Measurements from ENCODE around the gene ZNF532.
"Not testable (repeated sequence)": the region's sequence is repeated elsewhere in the genome, so short reads cannot be mapped to it uniquely, and the experiment has no call there.

The ZNF532 gene

DNA sequence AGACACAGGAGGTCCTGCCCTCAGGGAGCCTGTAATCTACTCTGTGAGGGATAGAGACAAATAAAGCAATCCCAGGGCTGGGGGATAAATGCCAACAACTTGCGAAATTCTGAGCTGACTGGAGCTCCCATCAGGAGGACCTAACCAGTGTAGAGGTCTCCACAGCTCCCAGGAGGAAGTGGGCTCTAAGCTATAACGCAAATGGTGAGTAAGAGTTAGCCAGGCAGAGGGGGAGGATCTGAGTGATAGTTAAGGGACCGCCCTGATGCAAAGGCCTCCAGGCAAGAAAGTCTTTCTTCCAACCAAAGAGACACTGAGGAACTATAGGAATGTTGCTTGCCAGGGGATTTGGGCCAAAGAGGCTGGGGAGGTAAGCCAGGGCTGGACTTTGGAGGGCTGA is 16.0 kb upstream of the ZNF532 start:
- FAIRE-seq, result no peak

DNA sequence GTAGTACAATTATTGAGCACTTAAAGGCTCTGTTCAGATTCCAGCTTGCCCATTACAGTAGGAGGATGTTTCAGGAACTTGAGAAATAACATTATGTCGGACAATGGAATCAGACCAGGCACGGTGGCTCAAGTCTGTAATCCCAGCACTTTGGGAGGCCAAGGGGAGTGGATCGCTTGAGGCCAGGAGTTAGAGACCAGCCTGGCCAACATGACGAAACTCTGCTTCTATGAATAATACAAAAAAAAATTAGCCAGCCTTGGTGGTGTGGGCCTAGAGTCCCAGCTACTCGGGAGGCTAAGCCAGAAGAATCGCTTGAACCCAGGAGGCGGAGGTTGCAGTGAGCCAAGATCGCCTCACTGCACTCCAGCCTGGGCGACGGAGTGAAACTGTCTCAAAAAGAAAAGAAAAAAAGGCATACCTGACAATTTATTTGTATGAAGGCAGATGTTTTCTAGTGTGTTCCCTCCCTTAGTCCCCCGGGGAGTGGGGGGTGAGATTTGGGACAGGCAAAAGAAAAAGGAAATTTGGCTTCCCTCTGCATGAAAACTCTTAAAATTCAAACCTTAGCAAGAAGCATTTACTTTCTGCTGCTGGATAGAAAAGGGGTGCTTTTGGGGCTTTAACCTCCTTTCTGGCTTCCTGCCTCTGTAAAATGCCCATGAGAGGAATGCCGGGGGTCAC is 13.7 kb upstream of the ZNF532 start:
- no peak for FAIRE-seq

DNA sequence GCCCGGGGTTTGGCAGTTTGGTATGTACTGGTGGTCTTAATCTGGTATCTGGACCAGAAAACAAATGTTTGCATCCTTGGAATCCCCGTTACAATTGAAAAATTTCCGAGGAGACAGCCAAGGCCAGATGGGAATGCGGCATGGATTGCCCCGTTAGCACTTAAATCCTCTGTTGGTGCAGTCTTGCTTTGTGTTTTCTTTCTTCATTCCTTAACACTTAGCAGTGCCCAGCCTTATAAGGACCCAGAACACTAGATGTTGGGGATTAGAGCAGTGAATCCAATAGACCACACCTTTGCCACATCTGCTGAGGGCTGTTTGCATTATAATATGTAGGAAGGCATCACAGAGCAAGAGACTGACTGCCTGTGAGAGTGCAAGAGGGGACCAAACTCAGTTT is 12.8 kb upstream of the ZNF532 start:
- FAIRE-seq, result no peak

DNA sequence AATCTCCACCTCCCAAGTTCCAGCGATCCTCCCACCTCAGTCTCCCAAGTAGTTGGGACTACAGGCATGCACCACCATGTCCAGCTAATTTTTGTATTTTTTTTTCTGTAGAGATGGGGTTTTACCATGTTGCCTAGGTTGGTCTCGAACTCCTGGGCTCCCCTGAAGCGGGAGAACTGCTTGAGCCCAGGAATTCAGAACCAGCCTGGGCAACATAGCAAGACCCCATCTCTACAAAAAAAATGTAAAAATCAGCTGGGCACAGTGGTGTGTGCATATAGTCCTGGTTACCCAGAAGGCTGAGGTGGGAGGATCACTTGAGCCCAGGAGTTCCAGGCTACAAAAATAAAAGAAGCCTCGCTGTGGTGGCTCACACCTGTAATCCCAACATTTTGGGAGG is 12.0 kb upstream of the ZNF532 start:
- no peak for FAIRE-seq

DNA sequence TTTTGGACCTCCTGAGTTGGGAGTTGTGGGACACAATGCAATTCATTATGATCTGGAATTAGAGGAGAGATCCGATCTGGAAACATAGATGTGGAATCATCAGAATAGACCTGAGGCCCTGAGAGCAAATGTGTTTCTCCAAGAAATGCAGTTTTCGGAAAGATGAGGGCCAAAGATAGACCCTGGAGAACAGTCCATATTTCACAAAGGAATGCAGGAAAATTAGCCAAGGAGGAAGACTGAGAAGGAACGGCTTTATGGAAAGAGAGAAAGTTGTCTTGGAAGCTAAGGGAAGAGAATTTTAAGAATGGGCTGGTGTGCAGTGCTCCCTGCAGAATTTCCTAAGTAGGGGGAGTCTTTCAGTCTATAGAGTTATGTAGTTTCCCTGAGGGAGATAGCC is 11.1 kb upstream of the ZNF532 start:
- FAIRE-seq, result no peak

DNA sequence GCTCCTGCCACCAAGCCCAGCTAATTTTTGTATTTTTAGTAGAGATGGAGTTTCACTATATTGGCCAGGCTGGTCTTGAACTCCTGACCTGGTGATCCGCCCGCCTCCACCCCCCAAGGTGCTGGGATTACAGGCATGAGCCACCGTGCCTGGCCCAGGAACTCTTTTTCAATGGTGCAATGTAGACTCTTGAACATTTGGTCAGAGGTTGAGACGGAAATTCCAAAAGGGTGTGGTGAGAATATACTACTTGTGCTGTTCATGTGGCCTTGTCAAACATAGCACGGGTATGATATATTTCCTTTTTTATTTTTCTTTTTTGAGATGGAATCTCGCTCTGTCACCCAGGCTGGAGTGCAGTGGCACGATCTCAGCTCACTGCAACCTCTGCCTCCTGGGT is 9.2 kb upstream of the ZNF532 start:
- not testable (repeated sequence) for FAIRE-seq

DNA sequence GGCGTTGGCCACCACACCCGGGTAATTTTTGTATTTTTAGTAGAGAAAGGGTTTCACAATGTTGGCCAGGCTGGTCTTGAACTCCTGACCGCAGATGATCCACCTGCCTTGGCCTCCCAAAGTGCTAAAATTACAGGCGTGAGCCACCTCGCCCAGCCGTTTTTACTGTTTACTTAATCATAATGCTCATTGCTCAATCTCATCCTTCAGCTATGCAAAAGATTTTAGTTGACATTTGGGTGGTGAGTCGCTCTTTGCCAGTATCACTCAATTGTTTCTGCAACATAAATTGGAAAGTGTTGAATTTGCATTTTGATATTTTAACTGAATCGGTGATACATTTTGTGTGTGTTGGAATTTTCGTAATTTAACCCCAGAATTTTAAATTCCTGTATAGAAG is 7.8 kb upstream of the ZNF532 start:
- FAIRE-seq, result no peak

DNA sequence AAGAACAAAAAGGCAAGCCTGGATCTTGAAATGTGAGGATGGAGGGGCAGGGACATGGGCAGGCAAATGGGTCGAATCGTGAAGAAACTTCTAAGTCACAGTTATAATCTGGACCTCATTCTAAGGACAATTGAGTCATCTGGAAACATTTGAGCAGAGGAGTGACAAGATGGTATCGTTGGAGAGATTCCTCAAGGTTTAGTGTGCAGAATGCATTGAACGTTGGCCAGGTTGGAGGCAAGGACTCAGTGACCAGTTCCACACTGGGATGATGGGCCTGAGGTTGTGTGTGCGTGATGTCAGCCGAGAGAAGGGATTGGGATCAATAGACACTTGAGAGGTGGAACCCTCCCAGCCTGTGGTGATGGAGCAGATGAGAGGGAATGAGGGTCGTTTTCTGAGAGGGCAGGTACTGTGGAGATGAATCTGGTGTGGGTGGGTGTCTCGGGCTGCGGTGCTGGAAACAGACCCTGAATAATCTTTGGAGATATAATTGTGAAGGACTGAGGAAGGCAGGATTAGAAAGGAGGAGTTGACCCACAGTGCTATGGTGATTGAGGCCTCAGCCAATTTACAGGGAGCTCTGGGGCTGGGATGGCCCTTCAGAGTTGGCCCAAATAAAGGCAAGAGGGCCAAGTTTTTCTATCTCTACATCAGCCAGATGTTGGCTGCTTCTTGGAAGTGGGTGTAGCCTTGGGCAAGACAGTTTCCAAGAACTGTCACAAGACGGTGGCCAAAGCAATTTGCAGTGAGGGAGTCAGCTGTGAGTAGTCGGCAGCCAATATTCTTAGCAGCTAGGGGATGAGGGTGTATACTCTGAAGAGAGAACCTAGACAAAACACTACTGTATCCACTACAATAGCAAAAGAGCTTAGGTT is 5.8 kb upstream of the ZNF532 start:
- no peak for FAIRE-seq

DNA sequence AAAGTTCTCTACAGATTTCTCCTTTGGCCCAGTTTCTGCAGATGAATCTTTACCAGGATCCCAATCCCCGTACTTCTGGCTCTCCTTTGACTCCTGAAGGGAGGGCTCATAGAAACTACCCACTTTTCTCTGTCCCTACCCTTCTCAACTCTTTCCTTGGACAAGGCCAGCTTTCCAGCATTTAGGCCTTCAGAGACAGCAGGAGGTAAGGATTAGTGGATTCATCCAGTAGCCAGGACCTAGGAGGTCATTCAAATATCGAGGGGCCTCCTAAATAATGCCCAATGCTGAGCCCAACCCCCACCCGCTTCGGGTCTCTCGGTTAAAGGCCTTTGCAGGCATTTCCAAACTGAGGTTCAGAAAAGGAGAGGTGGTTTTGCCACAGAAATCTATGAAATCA is 4.8 kb upstream of the ZNF532 start:
- FAIRE-seq, result no peak

DNA sequence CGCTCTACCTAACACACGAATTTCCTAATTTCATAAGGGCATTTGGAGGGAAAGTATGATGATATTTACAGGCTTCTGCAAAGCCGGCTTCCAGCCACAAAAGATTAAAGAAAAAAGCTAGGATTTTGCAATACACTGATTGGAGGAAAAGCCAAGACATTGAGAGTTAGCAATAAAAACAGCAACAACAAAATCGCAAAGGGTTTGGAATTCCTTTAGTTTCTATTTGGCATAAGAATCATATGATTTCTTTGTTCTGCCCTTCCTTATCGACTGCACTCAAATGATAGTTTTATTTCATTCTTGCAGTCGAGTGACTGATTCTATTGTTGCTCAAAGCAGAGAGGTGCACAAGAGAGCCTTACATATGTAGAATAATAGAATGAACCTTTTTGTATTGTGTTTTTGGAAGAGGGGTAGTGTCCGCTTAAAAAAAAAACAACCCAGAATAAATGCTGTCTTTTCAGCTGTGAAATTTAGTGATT is 3.9 kb upstream of the ZNF532 start:
- FAIRE-seq, result no peak

DNA sequence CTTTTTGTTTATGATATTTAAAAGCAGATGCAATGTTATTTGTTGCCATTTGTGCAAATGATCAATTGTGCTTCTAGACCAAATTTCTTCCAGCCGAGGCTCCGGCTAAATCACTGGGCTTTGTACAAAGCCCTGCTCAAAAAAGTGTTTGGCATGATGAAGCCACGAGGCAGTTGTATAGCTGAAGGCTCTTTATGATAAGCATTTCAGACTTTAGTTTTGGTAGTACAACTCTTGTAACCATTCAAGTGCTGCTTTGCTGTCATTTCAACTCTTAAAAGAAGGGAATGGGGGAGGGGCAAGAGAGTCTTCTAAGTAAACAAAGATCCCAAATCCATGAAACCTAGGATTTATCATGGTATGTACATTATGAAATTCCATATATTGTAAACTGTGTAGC is 3.3 kb upstream of the ZNF532 start:
- FAIRE-seq, result no peak

DNA sequence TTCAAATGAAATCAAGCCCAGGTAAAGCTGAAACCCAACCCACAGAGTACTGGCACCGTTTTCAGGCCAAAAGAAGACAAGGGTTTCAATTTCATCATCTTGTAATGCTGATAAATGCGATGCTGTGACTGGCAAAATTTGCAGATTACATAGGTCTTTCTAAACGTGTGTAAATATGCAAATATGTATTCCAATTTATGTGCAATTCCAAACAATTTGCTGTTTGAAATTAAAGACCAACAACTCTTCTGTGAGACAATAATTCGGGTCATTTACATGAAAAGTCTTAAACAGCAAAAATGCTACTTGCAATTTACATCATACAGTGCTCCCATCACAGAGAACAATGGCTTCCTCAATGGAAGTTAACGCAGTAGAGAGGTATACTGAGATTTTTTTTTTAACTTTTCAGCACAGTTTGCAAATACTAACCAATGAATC is 2.8 kb upstream of the ZNF532 start:
- FAIRE-seq, result no peak

DNA sequence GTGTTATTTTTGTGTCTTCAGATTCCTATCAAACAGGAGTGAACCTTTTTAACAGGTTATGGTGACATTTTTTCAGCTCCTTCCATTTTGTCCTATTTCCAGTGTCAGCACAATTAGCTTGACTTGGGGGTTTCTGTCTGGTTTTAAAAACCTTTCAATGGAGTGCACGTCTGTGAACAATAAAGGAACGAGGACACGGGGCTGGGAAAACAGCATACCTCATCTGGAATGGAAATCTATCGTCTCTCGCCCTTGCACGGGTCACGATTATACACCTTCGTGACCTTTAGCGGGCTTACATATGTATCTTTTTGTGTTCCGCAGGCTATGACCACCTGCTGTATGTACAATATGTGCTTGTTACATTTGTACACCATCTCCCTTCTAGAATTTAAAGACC is 2.3 kb upstream of the ZNF532 start:
- no peak for FAIRE-seq

DNA sequence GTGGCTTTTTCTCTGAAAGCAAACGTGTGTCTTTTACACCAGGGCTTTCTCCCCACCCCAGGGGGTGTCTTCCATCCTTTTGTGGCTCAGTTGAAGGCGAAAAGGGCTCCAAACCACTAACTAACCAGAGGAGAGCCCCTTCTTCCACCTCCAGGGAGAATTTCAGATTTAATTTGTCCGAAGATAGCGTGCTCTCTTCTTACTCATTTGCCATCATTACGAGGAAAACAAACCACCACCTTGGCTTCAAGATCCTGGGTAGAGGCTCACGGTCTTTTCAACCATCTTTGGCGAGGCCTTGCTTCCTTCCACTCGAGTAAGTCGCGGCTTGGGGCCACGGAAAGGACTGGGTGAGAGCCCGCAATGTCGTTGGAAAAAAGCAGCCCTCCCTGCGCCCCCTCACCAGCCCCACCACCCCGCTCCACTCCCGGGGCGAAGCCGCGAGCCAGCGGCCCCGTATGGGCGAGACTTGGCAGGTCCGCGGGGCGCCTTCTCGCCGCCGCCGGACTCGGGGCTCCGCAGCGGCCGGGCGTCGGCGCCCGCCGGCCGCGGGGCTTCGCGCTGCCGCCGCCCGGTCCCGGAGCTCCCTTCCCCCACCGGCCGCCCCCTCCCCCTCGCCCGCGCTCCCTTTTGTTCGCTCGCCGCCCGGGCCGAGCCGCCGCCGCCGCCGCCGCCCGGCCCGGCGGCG is 1.7 kb upstream of the ZNF532 start:
- no peak for FAIRE-seq

DNA sequence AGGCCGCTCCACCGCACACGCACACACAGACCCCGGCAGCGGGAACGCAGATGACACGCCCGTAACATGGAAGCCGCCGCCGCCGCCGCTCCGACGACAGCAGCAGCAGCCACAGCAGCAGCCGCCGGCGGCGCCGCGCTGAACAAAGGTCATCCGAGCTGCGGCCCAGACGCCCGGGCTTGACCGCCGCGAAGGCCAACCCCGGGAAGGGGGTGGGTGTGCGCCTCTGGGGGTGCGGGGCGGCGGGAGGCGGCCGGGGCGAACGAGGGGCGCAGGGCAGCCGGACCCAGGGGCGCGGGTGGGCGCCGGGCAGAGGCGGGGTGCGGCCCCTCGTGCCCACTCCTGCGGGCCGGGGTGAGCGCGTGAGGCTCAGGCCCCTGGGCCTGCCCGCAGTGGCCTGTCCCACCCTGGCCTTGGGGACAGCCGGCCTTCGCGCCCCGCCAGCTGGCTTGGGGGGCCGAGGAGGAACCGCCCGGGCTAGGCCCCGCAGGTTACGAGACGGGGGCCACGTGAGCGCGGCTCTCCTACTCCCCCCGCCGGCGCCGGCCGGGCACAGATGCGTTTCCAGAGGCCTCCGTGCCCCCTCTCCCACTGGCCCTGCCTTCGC is 1.0 kb upstream of the ZNF532 start:
- FAIRE-seq, result no peak

DNA sequence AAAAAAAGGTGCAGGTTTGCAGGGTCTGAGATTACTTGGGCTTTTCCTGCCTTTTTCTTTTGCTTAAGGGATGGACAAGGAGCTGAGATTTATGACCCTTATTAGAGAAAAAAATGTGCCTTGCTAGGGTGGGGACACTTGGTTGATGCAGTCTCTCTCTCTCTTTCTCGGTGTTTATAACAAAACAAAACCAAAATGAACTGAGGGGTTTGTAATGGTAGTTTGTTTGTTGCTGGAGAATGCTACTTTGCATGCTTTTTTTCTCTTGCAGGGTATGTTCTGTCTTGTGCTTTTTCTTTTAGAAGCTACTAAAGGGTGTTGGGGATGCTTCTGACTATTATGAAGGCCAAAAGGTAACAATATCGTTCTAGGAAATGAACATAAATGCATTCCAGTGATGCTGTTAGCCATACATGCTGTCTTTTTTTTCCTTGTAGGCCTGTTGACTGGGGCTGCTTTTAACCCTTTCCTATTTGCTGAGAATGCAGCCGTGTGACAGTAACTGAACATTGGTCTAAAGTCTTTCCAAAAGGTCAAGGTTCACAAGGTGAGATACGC is 435 bp downstream of the ZNF532 start:
- FAIRE-seq, result no peak

DNA sequence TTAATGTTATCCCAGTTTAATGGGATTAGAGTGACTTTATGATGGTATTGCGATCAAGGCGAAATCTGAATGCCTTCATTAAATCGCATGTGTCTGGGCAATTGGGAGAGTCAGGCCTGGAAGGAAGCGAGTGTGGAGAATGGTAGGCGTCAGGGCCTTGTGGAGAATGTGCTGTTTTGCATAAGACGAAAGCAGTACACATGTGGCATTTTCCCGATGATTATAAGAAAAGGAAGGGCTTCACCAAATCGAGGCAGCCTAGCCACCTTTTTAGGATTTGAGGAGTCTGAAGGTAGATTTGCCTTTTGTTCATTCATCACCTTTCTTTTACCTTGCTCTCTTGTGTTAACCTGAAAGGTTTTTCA is 1.0 kb downstream of the ZNF532 start:
- FAIRE-seq, result no peak

DNA sequence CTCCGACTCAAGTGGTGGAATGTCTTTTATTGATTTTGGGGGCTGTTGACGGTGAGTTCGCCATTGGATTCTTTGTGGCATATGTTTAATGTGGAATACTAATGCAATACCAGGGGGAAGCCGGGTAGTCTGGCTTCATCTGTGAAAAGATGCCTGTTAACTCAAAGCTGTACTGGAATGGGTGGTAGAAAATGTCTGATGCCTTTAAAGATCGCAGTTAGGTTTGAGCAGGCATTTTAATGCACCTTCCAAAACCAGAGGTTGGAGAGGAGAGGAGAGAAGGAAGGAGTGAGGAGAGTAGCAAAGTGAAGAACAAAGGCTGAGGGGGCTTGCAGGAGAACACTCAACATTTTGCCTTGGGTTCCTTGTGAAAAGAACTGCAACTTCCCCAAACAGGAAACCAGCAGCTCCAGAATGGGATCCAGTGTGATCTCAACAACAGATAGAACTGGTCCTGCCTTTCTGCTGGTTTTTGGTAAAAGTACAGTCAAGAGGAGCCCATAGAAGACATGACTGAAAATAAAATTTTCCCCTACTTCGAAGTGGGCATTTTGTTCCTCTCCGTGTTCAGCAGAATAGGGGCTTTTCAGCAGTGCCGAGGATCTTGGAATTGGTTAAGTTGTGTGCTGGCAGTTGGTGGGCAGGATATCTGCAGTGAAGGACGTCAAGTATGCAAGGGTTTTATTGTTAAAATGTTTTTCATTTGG is 1.5 kb downstream of the ZNF532 start:
- FAIRE-seq, result no peak

DNA sequence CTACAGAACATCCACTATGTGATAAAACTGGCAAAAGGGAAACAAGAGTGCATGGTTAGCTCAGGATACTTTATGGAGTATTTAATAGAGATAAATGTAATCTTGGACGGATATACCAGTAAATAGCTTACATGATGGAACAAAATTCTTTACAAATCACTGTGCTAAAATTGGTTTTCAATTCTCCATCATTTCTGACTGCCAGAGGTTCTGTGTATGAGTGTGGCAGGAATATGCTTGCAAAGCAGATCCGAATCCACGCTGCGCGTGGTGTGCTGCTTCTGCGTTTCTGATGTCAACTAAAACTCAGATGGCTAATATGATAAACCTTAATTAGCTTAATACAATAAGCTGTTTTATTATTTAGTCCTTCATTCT is 2.1 kb downstream of the ZNF532 start:
- no peak for FAIRE-seq

DNA sequence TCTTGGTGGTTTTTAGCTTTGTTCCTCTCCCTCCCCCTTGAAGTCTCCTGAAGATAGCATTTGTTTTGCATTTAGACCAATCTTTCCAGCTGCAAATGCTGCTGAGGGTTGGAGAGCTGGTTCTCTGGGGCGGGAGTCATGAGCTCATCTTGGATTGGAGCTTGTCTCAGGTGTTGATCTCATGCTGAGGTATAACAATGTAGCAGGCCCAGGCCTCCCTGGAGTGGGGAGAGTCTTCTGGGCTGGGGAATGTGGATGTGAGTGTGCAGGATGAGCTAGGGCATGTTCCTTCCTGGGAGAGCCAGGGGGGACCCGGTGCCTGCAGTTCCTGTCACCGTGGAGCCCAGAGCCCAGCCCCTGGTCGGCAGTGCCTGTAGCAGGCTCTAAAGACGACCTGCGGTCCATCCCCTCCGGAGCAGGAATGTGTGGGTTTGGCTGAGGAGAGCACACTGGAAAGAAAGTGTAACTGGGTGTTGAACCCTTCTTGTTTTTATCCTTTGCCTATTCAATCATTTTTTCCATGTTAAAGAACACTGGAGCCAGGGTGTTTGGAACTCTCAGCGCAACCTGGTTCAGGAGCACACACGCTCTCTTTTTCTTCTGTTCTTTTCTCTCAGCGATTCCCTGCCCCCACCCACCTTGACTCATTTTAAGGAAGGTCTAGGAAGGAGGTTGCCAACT is 2.7 kb downstream of the ZNF532 start:
- no peak for FAIRE-seq

DNA sequence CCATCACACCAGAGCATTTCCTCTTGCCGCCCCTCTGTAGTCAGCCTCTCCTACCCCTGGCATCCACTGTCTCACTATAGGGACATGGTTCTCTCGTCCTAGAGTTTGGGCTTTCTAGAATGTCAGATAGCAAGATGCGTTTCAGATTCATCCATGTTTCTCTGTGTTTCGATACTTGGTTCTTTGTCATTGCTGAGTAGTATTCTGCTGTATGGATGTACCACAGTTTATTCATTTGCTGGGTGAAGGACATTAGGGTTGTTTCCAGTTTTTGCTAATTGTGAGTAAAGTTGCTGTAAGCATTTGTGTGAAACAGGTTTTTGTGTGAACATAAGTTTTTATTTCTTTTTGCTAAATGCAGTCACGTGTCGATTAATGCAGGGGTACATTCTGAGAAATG is 3.8 kb downstream of the ZNF532 start:
- no peak for FAIRE-seq

DNA sequence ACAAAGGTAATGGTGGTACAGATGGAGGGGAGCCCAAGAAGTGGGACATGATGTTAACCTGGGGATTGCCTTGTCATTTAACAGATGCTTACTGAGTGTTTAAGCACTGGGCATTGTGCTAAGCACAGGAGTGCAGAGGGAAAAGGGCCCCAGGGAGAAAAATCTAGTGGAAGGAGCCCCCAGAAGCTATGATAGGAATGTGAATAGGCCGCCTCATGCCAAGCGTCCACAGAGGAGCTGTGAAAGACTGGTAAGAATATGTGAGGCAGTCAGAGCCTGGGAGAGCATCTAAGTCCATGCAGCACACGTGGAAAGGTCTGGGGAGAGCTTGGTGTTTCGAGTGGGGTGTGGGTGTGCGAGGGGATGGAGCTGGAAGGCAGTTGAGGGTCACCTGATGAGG is 5.5 kb downstream of the ZNF532 start:
- no peak for FAIRE-seq
